H1 (cell line): ENCODE results near the gene IMP3. TPM values are rescaled to one million over a fixed set of nuclear protein-coding genes. Genes with fewer than 3 reads are reported as not detected.

Source experiments
- ASH2L ChIP-seq: fragments of 200-600, 300-600 bp; sonication (generic); IDR thresholded peaks from one replicate; pipeline ENCODE4 v1.7.1; 2017; ENCODE audit warnings: low read length
- ATF3 ChIP-seq: IDR thresholded peaks from 2 replicates; pipeline ENCODE4 v1.6.1; 2011; ENCODE audit warnings: low read depth, mild to moderate bottlenecking, low read length; ENCODE audit not compliant: insufficient read depth
- BCL11A ChIP-seq, 2 experiments: IDR thresholded peaks; one replicate each; pipeline ENCODE4 v1.6.1; 2011; ENCODE audit warnings: low read depth in 2 of 2, low read length in 2 of 2, mild to moderate bottlenecking in 2 of 2
- CBX5 ChIP-seq: fragments of 300-800, 300-1000 bp; sonication (generic); IDR thresholded peaks from 2 replicates; pipeline ENCODE4 v1.7.1; 2016; ENCODE audit warnings: antibody characterized with exemption, low read length, low read depth
- E2F6 ChIP-seq: IDR thresholded peaks from 2 replicates; pipeline ENCODE4 v1.6.1; 2012; ENCODE audit warnings: inconsistent platforms
- EGR1 ChIP-seq: IDR thresholded peaks from 2 replicates; pipeline ENCODE4 v1.6.1; 2011; ENCODE audit warnings: low read depth, low read length, borderline replicate concordance
- GABPA ChIP-seq: IDR thresholded peaks from 2 replicates; pipeline ENCODE4 v1.6.1; 2011; ENCODE audit warnings: mild to moderate bottlenecking, low read length, moderate library complexity, borderline replicate concordance; ENCODE audit not compliant: insufficient read depth
- KDM4A ChIP-seq: IDR thresholded peaks from one replicate; pipeline ENCODE4 v1.7.1; 2012; ENCODE audit warnings: low read depth, mild to moderate bottlenecking, moderate library complexity, low read length, inconsistent platforms; ENCODE audit not compliant: severe bottlenecking
- MAX ChIP-seq: IDR thresholded peaks from 2 replicates; pipeline ENCODE4 v1.6.1; 2012; ENCODE audit warnings: inconsistent platforms
- NANOG ChIP-seq: IDR thresholded peaks from 2 replicates; pipeline ENCODE4 v1.6.1; 2011; ENCODE audit warnings: low read length, low read depth, mild to moderate bottlenecking, inconsistent platforms; ENCODE audit not compliant: insufficient read depth, poor library complexity, severe bottlenecking
- NRF1 ChIP-seq: IDR thresholded peaks from 2 replicates; pipeline ENCODE4 v1.6.1; 2011; ENCODE audit warnings: mild to moderate bottlenecking, low read depth, low read length, improper control_type of control experiment
- PHF8 ChIP-seq: fragments of 200-600 bp; sonication (generic); conservative IDR thresholded peaks from 2 replicates; pipeline ENCODE4 v1.7.1; 2012; ENCODE audit warnings: low read depth, mild to moderate bottlenecking, inconsistent platforms, low read length, moderate library complexity
- RAD21 ChIP-seq, 2 experiments: IDR thresholded peaks in 1 of 2; conservative IDR thresholded peaks in 1 of 2; 2 replicates each; pipeline ENCODE4 v1.6.1; 2011; ENCODE audit warnings: low read depth in 2 of 2, low read length in 2 of 2, improper control_type of control experiment in 1 of 2, inconsistent platforms in 1 of 2, mild to moderate bottlenecking in 1 of 2, moderate library complexity in 1 of 2
- SAP30 ChIP-seq: fragments of 300-600 bp; sonication (generic); IDR thresholded peaks from 2 replicates; pipeline ENCODE4 v1.7.1; 2012; ENCODE audit warnings: low read length, moderate library complexity, mild to moderate bottlenecking, inconsistent platforms; ENCODE audit not compliant: insufficient read depth, insufficient replicate concordance
- SP1 ChIP-seq: IDR thresholded peaks from 2 replicates; pipeline ENCODE4 v1.6.1; 2011; ENCODE audit warnings: low read depth, low read length
- SRF ChIP-seq: IDR thresholded peaks from 2 replicates; pipeline ENCODE4 v1.6.1; 2011; ENCODE audit warnings: mild to moderate bottlenecking, low read depth, low read length, moderate library complexity
- TBP ChIP-seq: IDR thresholded peaks from 2 replicates; pipeline ENCODE4 v1.6.1; 2011; ENCODE audit warnings: low read depth, low read length, improper control_type of control experiment
- USF2 ChIP-seq: IDR thresholded peaks from 2 replicates; pipeline ENCODE4 v1.6.1; 2011; ENCODE audit warnings: low read length, improper control_type of control experiment
- YY1 ChIP-seq: IDR thresholded peaks from 2 replicates; pipeline ENCODE4 v1.6.1; 2011; ENCODE audit warnings: low read depth, mild to moderate bottlenecking, low read length
- ZNF274 ChIP-seq: IDR thresholded peaks from 2 replicates; pipeline ENCODE4 v1.7.0; 2012; ENCODE audit warnings: low read length, borderline replicate concordance; ENCODE audit errors: extremely low read depth
- polyA plus RNA-seq, 7 experiments: library from polyadenylated mRNA; depleted of rRNA in 3 of 7; stranded (reverse) in 5 of 7; unstranded in 2 of 7; fragments of >200 nt in 5 of 7; fragments of 200-250 nt in 2 of 7; gene quantifications; 1 replicate in 5 of 7; 2 replicates in 1 of 7; 4 replicates in 1 of 7; pipeline versions ENCODE4 v1.2.1 to v1.2.3, GENCODE V29; 2011 to 2013; ENCODE audit warnings: missing spikeins in 2 of 7, mixed read lengths in 2 of 7
- total RNA-seq: library from RNA; stranded (reverse); fragmentation: NEBNext Ultra II Directional; extraction: Animal tissue kit (Norgen Biotek cat#: 25700); gene quantifications from 2 replicates; pipeline ENCODE4 v1.2.1, GENCODE V29; 2021

Gene IMP3
- total and polyA plus RNA-seq, 2 of the 8 experiments (the other 6 are each of a cell fraction or from before 2014, with no cell fraction given) = 114 to 273 TPM

GRCh38 chr15:75648156-75649000 is 8.4 kb upstream of the IMP3 start (continued):
- TF ChIP-seq USF2 (no peak), ZNF274 (no peak), TBP (no peak; the same call in 1 of the 2 replicates), SAP30 (peak; percentile 1), EGR1 (no peak), YY1 (no peak), ASH2L (no peak), CBX5 (no peak), NANOG (peak; percentile 53), MAX (no peak), ATF3 (no peak), PHF8 (peak; percentile 35), E2F6 (no peak), SRF (no peak), RAD21 (IDR thresholded peaks at IDR 0.05 in 1 of 2, conservative IDR thresholded peaks at IDR 0.05 in 1 of 2; ENCODE audit: low read depth in 2 of 2, low read length in 2 of 2) (no peak), GABPA (no peak), SP1 (no peak), BCL11A (IDR thresholded peaks at IDR 0.05; ENCODE audit: low read depth in 2 of 2, low read length in 2 of 2) (no peak), NRF1 (no peak), KDM4A (no peak)
- TF ChIP-seq, all 59 proteins: peak for 4
